ENCODE results near the gene GPR18.
A peak's percentile ranks its signal among the peaks of the same experiment; 100 is the strongest.
"Not testable (repeated sequence)": the region's sequence is repeated elsewhere in the genome, so short reads cannot be mapped to it uniquely, and the experiment has no call there.

Gene GPR18

GRCh38 chr13:99231721-99232120 is 26.5 kb downstream of the GPR18 start:
- DNase-seq (ENCODE audit: low read depth in 3 of 3, low spot score in 1 of 3) = no peak

GRCh38 chr13:99230991-99231390 is 27.2 kb downstream of the GPR18 start:
- DNase-seq (ENCODE audit: low read depth in 3 of 3, low spot score in 1 of 3) = no peak

GRCh38 chr13:99230588-99230987 is 27.6 kb downstream of the GPR18 start:
- DNase-seq (ENCODE audit: low read depth in 3 of 3, low spot score in 1 of 3) = not testable (repeated sequence)

- no peak for DNase-seq (ENCODE audit: low read depth in 3 of 3, low spot score in 1 of 3)
These were observed 29.2 kb downstream of the GPR18 start for GRCh38 chr13:99228737-99229691.

- no peak for DNase-seq (ENCODE audit: low read depth in 3 of 3, low spot score in 1 of 3)
These were observed 30.1 kb downstream of the GPR18 start for GRCh38 chr13:99227909-99228688.

- DNase-seq (ENCODE audit: low read depth in 3 of 3, low spot score in 1 of 3) = no peak
These were observed 30.8 kb downstream of the GPR18 start for GRCh38 chr13:99227331-99227900.

- no peak for DNase-seq (ENCODE audit: low read depth in 3 of 3, low spot score in 1 of 3)
These were observed 31.7 kb downstream of the GPR18 start for GRCh38 chr13:99226513-99226912.

GRCh38 chr13:99225078-99225477 is 33.1 kb downstream of the GPR18 start:
- no peak for DNase-seq (ENCODE audit: low read depth in 3 of 3, low spot score in 1 of 3)

- DNase-seq (ENCODE audit: low read depth in 3 of 3, low spot score in 1 of 3) = no peak
These were observed 34.2 kb downstream of the GPR18 start for GRCh38 chr13:99224021-99224420.

GRCh38 chr13:99223587-99223986 is 34.6 kb downstream of the GPR18 start:
- no peak for DNase-seq (ENCODE audit: low read depth in 3 of 3, low spot score in 1 of 3)

GRCh38 chr13:99221567-99222239 is 36.5 kb downstream of the GPR18 start:
- DNase-seq (ENCODE audit: low read depth in 3 of 3, low spot score in 1 of 3) = no peak

GRCh38 chr13:99220199-99220935 is 37.8 kb downstream of the GPR18 start:
- no peak for DNase-seq (ENCODE audit: low read depth in 3 of 3, low spot score in 1 of 3)

GRCh38 chr13:99218969-99219368 is 39.2 kb downstream of the GPR18 start:
- DNase-seq (ENCODE audit: low read depth in 3 of 3, low spot score in 1 of 3) = peak in 2 of 3 donors; percentile 36 to 52

- no peak for DNase-seq (ENCODE audit: low read depth in 3 of 3, low spot score in 1 of 3)
These were observed 39.6 kb downstream of the GPR18 start for GRCh38 chr13:99218545-99218944.

GRCh38 chr13:99218126-99218525 is 40.1 kb downstream of the GPR18 start:
- DNase-seq (ENCODE audit: low read depth in 3 of 3, low spot score in 1 of 3) = no peak

GRCh38 chr13:99217461-99218110 is 40.6 kb downstream of the GPR18 start:
- DNase-seq (ENCODE audit: low read depth in 3 of 3, low spot score in 1 of 3) = no peak

GRCh38 chr13:99215184-99215830 is 42.9 kb downstream of the GPR18 start:
- no peak for DNase-seq (ENCODE audit: low read depth in 3 of 3, low spot score in 1 of 3)

GRCh38 chr13:99214731-99215130 is 43.4 kb downstream of the GPR18 start:
- DNase-seq (ENCODE audit: low read depth in 3 of 3, low spot score in 1 of 3) = no peak

GRCh38 chr13:99214232-99214631 is 43.9 kb downstream of the GPR18 start:
- peak in 1 of 3 donors; percentile 26 for DNase-seq (ENCODE audit: low read depth in 3 of 3, low spot score in 1 of 3)
